B cell (primary cell): ENCODE results near the gene NFKBIL1. TPM values are rescaled to one million over a fixed set of nuclear protein-coding genes. Genes with fewer than 3 reads are reported as not detected.

Experiments used
- ATAC-seq: fragments of 200-7000 bp; cut with Tn5 transposase; one replicate; pipeline ENCODE4 v1.10.0; 2021; ENCODE audit warnings: low read depth, mild to moderate bottlenecking, moderate number of reproducible peaks, moderate library complexity
- CTCF ChIA-PET: fragments of 350-600 bp; sonication (Branson Sonifier 250); formaldehyde crosslinking; loops from one replicate; lab custom pipeline; 2021; ENCODE audit warnings: antibody characterized with exemption, inconsistent platforms; lab: Charles Lee
- POLR2A ChIA-PET: fragments of 350-600 bp; sonication (Branson Sonifier 250); formaldehyde crosslinking; loops from one replicate; lab custom pipeline; 2021; ENCODE audit warnings: antibody characterized with exemption; lab: Charles Lee
- DNase-seq: peaks from one replicate; pipeline ENCODE4 v3.0.0; 2013
- H2AFZ ChIP-seq: 2 replicates; pipeline ENCODE4 v1.6.1; 2012; ENCODE audit warnings: mild to moderate bottlenecking, low read depth, low read length; ENCODE audit not compliant: insufficient read depth, poor library complexity, severe bottlenecking
- H3K27ac ChIP-seq, 2 donors: 1 replicate in 1 of 2; 2 replicates in 1 of 2; pipeline ENCODE4 v1.5.1; 2012 to 2013; ENCODE audit warnings: low read length in 2 of 2, mild to moderate bottlenecking in 2 of 2, moderate library complexity in 1 of 2
- H3K27me3 ChIP-seq, 4 experiments: fragments of 200-600 bp in 1 of 4; sonication (generic) in 1 of 4; replicated peaks in 1 of 4; 1 replicate in 2 of 4; 2 replicates in 2 of 4; pipeline versions ENCODE4 v1.6.1 to v1.7.0; 2013 to 2016; ENCODE audit warnings: low read length in 3 of 4, mild to moderate bottlenecking in 2 of 4, mixed read lengths in 1 of 4, moderate library complexity in 1 of 4; ENCODE audit not compliant: insufficient read depth in 4 of 4, control insufficient read depth in 3 of 4; ENCODE audit errors: control extremely low read depth in 1 of 4
- H3K36me3 ChIP-seq, 2 experiments: replicated peaks in 1 of 2; 1 replicate in 1 of 2; 2 replicates in 1 of 2; pipeline versions ENCODE4 v1.6.1 to v1.7.1; 2013; ENCODE audit warnings: low read length in 1 of 2; ENCODE audit not compliant: insufficient read depth in 2 of 2, control insufficient read depth in 1 of 2; ENCODE audit errors: control extremely low read depth in 1 of 2, extremely low read depth in 1 of 2
- H3K4me1 ChIP-seq, 2 donors: fragments of 200-600 bp in 1 of 2; sonication (generic) in 1 of 2; 1 replicate in 1 of 2; 2 replicates in 1 of 2; pipeline versions ENCODE4 v1.5.1 to v1.6.1; 2013 to 2017; ENCODE audit warnings: low read length in 2 of 2; ENCODE audit not compliant: control insufficient read depth in 2 of 2, insufficient read depth in 2 of 2
- H3K4me2 ChIP-seq: replicated peaks from 2 replicates; pipeline ENCODE3; 2012; ENCODE audit warnings: mild to moderate bottlenecking, low read depth, low read length; ENCODE audit not compliant: poor library complexity, severe bottlenecking
- H3K4me3 ChIP-seq, 5 experiments: fragments of 200-600 bp in 1 of 5; sonication (generic) in 1 of 5; 1 replicate in 3 of 5; 2 replicates in 2 of 5; pipeline versions ENCODE4 v1.5.1 to v1.7.0; 2011 to 2016; ENCODE audit warnings: low read length in 4 of 5, mild to moderate bottlenecking in 4 of 5, low read depth in 2 of 5, control low read depth in 1 of 5, moderate library complexity in 1 of 5; ENCODE audit not compliant: insufficient read depth in 1 of 5; ENCODE audit errors: control extremely low read depth in 1 of 5, extremely low read depth in 1 of 5
- H3K79me2 ChIP-seq: fragments of 200-600 bp; sonication (generic); one replicate; pipeline ENCODE4 v1.6.0; 2016; ENCODE audit warnings: low read length; ENCODE audit not compliant: control insufficient read depth, insufficient read depth
- H3K9ac ChIP-seq: fragments of 200-600 bp; sonication (generic); 2 replicates; pipeline ENCODE4 v1.6.1; 2017; ENCODE audit warnings: mild to moderate bottlenecking, low read length, moderate library complexity
- H3K9me3 ChIP-seq, 3 donors: one replicate each; pipeline versions ENCODE4 v1.6.1 to v1.7.1; 2013; ENCODE audit warnings: low read length in 2 of 3; ENCODE audit not compliant: control insufficient read depth in 2 of 3, insufficient read depth in 1 of 3; ENCODE audit errors: control extremely low read depth in 1 of 3
- H4K20me1 ChIP-seq: 2 replicates; pipeline ENCODE4 v1.6.0; 2012; ENCODE audit warnings: mild to moderate bottlenecking, low read length; ENCODE audit not compliant: insufficient read depth, control insufficient read depth, poor library complexity, severe bottlenecking
- H3K27ac Mint-ChIP-seq: one replicate; pipeline ENCODE4 v1.8.0; 2021; ENCODE audit warnings: mixed read lengths
- H3K27me3 Mint-ChIP-seq: one replicate; pipeline ENCODE4 v1.8.0; 2021; ENCODE audit warnings: mixed read lengths
- H3K4me1 Mint-ChIP-seq: one replicate; pipeline ENCODE4 v1.8.0; 2021; ENCODE audit warnings: mixed read lengths
- H3K4me3 Mint-ChIP-seq: one replicate; pipeline ENCODE4 v1.8.0; 2021; ENCODE audit warnings: mixed read lengths
- H3K9me3 Mint-ChIP-seq: one replicate; pipeline ENCODE4 v1.8.0; 2022; ENCODE audit warnings: mixed read lengths; ENCODE audit not compliant: insufficient read depth
- CTCF ChIP-seq: fragments of 200-600 bp; IDR thresholded peaks from one replicate; pipeline ENCODE4 v1.8.0; 2022; ENCODE audit warnings: antibody characterized with exemption, mild to moderate bottlenecking
- EZH2 ChIP-seq: IDR thresholded peaks from 2 replicates; pipeline ENCODE4 v1.6.1; 2012; ENCODE audit warnings: borderline replicate concordance, low read depth, mild to moderate bottlenecking, moderate library complexity, low read length; ENCODE audit not compliant: insufficient read depth, poor library complexity, severe bottlenecking
- WGBS: methylation state at CpG from one replicate; pipeline ENCODE4 v1.1.5; 2013; ENCODE audit warnings: missing lambda C conversion rate; ENCODE audit not compliant: insufficient coverage; 5-methylcytosine and 5-hydroxymethylcytosine counted together
- intact Hi-C: fragments of 100-400 bp; cut with micrococcal nuclease; formaldehyde crosslinking; loops from one replicate; pipeline ENCODE4 v1.10.0; 2022
- polyA plus RNA-seq: library from polyadenylated mRNA; depleted of rRNA; stranded (reverse); fragments of >200 nt; gene quantifications from 2 replicates; pipeline ENCODE4 v1.2.3, GENCODE V29; 2012
- total RNA-seq, 2 donors: library from RNA; stranded (reverse); fragments of 120-200 nt in 1 of 2; gene quantifications; 1 replicate in 1 of 2; 2 replicates in 1 of 2; pipeline versions ENCODE4 v1.2.3 to v1.2.4, GENCODE V29; 2013 to 2022

NFKBIL1 gene
- total and polyA plus RNA-seq, 2 donors (not counting 1 experiment from before 2014, with no cell fraction given): 10.3 to 18.4 TPM

- Mint-ChIP-seq H3K27ac (no peak overlapping the region), H3K4me3 (no peak overlapping the region), H3K27me3 (no peaks in the 10 kb centered on the region), H3K9me3 (no peaks in the 10 kb centered on the region), H3K4me1 (peaks cover 25% of the 10 kb centered on the region)
- intact Hi-C loops: no loop called here
- 93% methylated on average over 6 of the region's 6 CpGs for WGBS
- H3K4me3 ChIP-seq: no peak overlapping the region
- peaks cover 29% of the 10 kb centered on the region for H3K79me2 ChIP-seq
- CTCF ChIA-PET: no interaction called here
- ATAC-seq: no peak
- no peaks in the 10 kb centered on the region for H3K9me3 ChIP-seq
- peaks cover 4 to 90% of the 10 kb centered on the region in 2 experiments for H3K36me3 ChIP-seq
- H4K20me1 ChIP-seq: peaks cover 84% of the 10 kb centered on the region
- H3K4me1 ChIP-seq: peaks cover 5 to 8% of the 10 kb centered on the region in 2 donors
- POLR2A ChIA-PET: no interaction called here
- DNase-seq: no peak
- TF ChIP-seq CTCF (no peak), EZH2 (no peak)
- H3K4me2 ChIP-seq: no peak overlapping the region
- no peak overlapping the region for H3K27ac ChIP-seq
- H2AFZ ChIP-seq: no peak overlapping the region
- no peak overlapping the region for H3K9ac ChIP-seq
- H3K27me3 ChIP-seq: no peaks in the 10 kb centered on the region
Measured at GRCh38 chr6:31534011-31534410, 13.4 kb upstream of the NFKBIL1 start.

- peaks cover 30% of the 10 kb centered on the region for H3K4me1 Mint-ChIP-seq
- Histone ChIP-seq H3K27ac (no peak overlapping the region), H3K9me3 (no peaks in the 10 kb centered on the region), H3K4me2 (no peak overlapping the region), H2AFZ (no peak overlapping the region), H3K79me2 (peaks cover 35% of the 10 kb centered on the region), H3K9ac (no peak overlapping the region), H3K27me3 (no peaks in the 10 kb centered on the region), H4K20me1 (peaks cover 86% of the 10 kb centered on the region), H3K4me3 (no peak overlapping the region), H3K36me3 (peaks cover 4 to 96% of the 10 kb centered on the region in 2 experiments), H3K4me1 (peaks cover 10 to 14% of the 10 kb centered on the region in 2 donors)
- H3K9me3 Mint-ChIP-seq: no peaks in the 10 kb centered on the region
- no peak overlapping the region for H3K4me3 Mint-ChIP-seq
- ATAC-seq: no peak
- CTCF ChIA-PET: no interaction called here
- H3K27me3 Mint-ChIP-seq: no peaks in the 10 kb centered on the region
- H3K27ac Mint-ChIP-seq: no peak overlapping the region
- no peak for TF ChIP-seq CTCF
- POLR2A ChIA-PET: no interaction called here
- intact Hi-C loops: no loop called here
- DNase-seq: no peak
- WGBS: 94% methylated on average over 24 of the region's 24 CpGs
Measured at GRCh38 chr6:31534521-31535040, 12.8 kb upstream of the NFKBIL1 start.
